Measurements from ENCODE around the gene ERN2.

Gene ERN2

GRCh38 chr16:23701045-23701444 lies 12.0 kb downstream of the ERN2 start:
- TF ChIP-seq GATA2 (IDR thresholded peaks at IDR 0.05; ENCODE audit: low read depth, low read length) (no peak), GATA3 (IDR thresholded peaks at IDR 0.05; ENCODE audit: low read depth, low read length) (no peak)

- no peak for TF ChIP-seq GATA2 (IDR thresholded peaks at IDR 0.05; ENCODE audit: low read depth, low read length)
- TF ChIP-seq GATA3 (IDR thresholded peaks at IDR 0.05; ENCODE audit: low read depth, low read length) = no peak
Measured at GRCh38 chr16:23700509-23700908, 12.5 kb downstream of the ERN2 start.

DNA sequence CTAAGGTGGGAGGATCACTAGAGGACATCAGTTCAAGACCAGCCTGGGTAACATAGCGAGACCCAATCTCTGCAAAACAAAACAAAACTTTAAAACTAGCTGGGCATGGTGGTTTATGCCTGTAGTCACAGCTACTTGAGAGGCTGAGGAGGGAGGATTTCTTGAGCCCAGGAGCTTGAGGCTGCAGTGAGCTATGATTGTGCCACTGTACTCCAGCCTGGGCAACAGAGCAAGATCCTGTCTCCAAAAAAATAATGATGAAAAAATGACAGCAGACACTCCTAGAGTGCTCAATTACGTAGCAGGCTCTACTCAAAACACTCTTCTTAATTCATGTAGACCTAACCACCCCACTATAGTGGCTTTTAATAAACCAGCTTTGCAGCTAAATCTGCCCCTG lies 12.9 kb downstream of the ERN2 start:
- TF ChIP-seq GATA3 (IDR thresholded peaks at IDR 0.05; ENCODE audit: low read depth, low read length) = no peak
- no peak for TF ChIP-seq GATA2 (IDR thresholded peaks at IDR 0.05; ENCODE audit: low read depth, low read length)

GRCh38 chr16:23699100-23699499 lies 13.9 kb downstream of the ERN2 start:
- no peak for TF ChIP-seq GATA2 (IDR thresholded peaks at IDR 0.05; ENCODE audit: low read depth, low read length)
- TF ChIP-seq GATA3 (IDR thresholded peaks at IDR 0.05; ENCODE audit: low read depth, low read length) = no peak

DNA sequence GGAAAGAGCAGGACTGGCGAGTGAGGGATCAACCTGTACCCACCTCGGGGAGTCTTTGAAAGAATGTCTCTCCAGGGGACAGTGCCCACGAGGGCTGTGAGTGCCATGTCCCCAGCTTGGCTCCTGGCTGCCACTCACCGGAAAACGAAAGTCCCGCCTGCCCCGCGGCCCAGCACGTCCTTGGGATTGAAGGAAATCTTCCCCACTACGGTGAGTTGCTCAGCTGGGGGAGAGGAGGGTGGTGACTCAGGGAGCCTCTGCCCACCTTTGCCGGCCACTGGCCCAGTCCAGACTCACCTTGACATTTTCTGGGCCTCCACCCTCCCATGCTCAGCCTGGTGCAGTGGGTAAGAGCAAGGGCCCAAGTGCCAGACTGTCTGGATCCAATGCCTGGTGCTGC lies 17.3 kb downstream of the ERN2 start:
- TF ChIP-seq GATA3 (IDR thresholded peaks at IDR 0.05; ENCODE audit: low read depth, low read length) (no peak), GATA2 (IDR thresholded peaks at IDR 0.05; ENCODE audit: low read depth, low read length) (no peak)

DNA sequence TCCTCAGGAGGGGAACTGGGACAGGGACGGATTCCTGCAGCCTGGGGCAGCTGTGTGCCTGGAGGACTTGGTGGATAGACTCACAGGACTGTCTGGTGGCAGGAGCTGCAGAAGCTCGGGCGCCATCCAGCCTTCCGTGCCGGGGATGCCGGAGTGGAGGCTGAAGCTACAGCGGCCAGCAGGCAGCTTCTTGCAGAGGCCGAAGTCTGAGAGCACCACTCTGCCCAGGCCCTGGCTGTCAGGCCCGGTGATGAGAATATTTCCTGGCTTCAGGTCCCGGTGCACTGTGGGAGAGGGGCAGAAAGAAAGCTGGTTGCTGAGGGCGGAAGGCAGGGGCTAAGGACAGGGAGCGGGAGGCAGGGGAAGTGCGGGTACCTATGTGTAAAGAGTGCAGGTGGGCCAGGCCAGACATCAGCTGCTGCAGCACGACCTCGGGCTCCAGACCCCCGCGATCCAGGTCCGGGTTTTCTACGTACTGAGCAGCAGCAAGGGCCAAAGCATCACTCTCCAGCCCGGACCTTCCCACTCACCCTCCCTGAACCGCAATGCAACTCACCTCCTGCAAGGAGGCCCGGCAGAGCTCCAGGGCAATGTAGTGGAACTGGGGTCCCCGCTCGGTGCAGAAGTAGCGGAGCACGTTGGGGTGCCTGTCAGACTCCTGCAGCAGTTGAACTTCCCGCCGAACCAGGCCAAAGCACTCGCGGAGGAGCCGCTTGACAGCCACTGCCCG lies 18.2 kb downstream of the ERN2 start:
- TF ChIP-seq GATA3 (IDR thresholded peaks at IDR 0.05; ENCODE audit: low read depth, low read length) = no peak
- no peak for TF ChIP-seq GATA2 (IDR thresholded peaks at IDR 0.05; ENCODE audit: low read depth, low read length)

- no peak for TF ChIP-seq GATA2 (IDR thresholded peaks at IDR 0.05; ENCODE audit: low read depth, low read length)
- no peak for TF ChIP-seq GATA3 (IDR thresholded peaks at IDR 0.05; ENCODE audit: low read depth, low read length)
Measured at GRCh38 chr16:23694265-23694643, 18.8 kb downstream of the ERN2 start.

- TF ChIP-seq GATA2 (IDR thresholded peaks at IDR 0.05; ENCODE audit: low read depth, low read length) = no peak
- no peak for TF ChIP-seq GATA3 (IDR thresholded peaks at IDR 0.05; ENCODE audit: low read depth, low read length)
Measured at GRCh38 chr16:23692190-23692837, 20.7 kb downstream of the ERN2 start.

DNA sequence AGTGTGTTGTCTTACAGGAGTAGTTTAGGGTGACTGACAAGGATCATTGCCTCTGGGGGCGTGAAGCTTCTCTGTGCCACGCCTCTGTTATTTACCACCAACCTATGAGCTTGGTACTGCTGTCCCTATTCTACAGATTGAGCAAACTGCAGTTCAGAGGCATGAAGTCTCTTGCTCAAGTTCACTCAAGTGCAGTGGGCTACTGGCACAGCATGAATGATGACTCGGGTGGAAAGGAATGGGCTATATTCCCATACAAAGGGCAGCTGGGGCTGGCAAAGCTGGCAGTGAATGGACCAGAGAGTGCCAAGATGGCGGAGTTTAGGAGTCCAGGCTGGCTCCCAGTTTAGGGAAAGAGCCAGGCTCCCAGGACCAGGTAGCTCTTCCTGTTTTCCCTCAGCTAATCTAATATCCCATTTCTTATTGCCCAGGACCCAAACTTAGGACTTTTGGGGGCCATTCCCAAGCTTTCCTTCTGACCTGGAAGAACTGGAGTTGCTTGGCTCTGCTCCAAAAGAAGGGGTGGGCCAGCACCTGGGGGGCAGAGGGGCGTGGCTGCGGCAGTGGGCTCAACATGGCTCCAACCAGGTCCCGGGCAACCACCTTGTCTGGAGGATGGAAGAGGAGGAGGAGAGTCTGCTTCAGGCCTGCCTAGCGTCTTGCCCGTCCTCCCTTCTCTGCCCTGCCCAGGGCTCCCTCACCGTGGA lies 21.4 kb downstream of the ERN2 start:
- TF ChIP-seq GATA2 (IDR thresholded peaks at IDR 0.05; ENCODE audit: low read depth, low read length) (no peak), GATA3 (IDR thresholded peaks at IDR 0.05; ENCODE audit: low read depth, low read length) (no peak)

DNA sequence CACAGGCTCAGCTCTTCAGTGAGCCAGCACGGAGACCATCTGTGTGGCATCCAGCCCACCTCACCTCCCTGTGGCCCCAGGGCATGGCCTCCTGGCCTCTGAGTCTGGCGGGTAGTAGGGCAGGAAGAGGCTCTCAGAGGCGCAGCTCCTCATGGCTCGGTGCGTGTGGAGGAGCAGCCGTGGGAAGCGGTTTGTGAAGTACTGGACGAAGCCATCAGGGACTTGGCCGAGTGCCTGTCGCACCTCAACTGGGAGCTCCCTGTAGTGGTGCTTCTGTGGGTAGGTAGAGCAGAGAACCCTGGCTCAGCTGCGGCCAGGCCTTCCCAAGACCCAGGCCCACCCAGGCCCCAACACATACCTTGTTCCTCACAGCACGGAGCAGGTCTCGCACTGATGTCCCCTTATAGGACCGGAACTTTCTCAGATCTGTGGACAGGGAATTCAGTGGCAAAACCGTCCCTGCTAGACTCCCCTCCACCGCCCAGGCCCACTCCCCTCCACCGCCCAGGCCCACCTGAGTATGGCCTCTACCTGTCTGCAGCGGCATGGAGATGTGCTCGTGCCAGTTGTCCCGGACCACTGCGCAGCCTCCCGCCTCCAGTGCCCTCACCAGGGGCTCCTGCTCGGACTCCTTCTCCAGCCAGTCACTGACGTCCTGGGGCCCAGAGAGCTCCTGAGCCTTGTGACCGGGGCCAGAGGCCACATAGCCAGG lies 22.1 kb downstream of the ERN2 start:
- TF ChIP-seq GATA2 (IDR thresholded peaks at IDR 0.05; ENCODE audit: low read depth, low read length) (no peak), GATA3 (IDR thresholded peaks at IDR 0.05; ENCODE audit: low read depth, low read length) (no peak)

GRCh38 chr16:23689442-23690187 lies 23.4 kb downstream of the ERN2 start:
- TF ChIP-seq GATA2 (IDR thresholded peaks at IDR 0.05; ENCODE audit: low read depth, low read length) (no peak), GATA3 (IDR thresholded peaks at IDR 0.05; ENCODE audit: low read depth, low read length) (no peak)

GRCh38 chr16:23687034-23687808 lies 25.8 kb downstream of the ERN2 start:
- TF ChIP-seq GATA3 (IDR thresholded peaks at IDR 0.05; ENCODE audit: low read depth, low read length) (no peak), GATA2 (IDR thresholded peaks at IDR 0.05; ENCODE audit: low read depth, low read length) (no peak)

DNA sequence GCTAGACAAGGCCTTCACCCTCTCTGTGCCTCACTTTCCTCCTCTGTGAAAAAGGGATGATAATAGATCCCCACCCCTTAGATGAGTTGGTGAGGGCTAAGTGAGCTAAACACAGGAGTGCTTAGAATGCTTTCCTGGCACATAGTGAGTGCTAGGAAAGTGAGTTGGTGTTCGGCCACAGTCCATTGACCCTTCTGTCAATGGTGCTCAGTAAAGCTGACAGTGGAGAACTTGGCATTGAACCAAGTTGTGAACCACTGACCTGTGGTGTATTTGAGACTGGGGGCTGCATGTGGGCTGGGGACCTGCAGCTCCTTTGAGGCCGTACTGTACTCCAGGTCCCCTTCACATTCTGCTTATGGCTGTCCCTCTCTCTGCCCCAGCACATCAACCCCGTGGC lies 29.5 kb downstream of the ERN2 start:
- TF ChIP-seq GATA2 (IDR thresholded peaks at IDR 0.05; ENCODE audit: low read depth, low read length) (no peak), GATA3 (IDR thresholded peaks at IDR 0.05; ENCODE audit: low read depth, low read length) (no peak)

All from SH-SY5Y (cell line).